Measurements from ENCODE around the gene NRXN3. TPM values are rescaled to one million over a fixed set of nuclear protein-coding genes. Genes with fewer than 3 reads are reported as not detected.

NRXN3 gene
- total RNA-seq, 1 experiment from 2014 or later: not detected

- H3K4me3 Mint-ChIP-seq (ENCODE audit: low read depth, unreplicated experiment): no peak overlapping the region
- H3K36me3 Mint-ChIP-seq (ENCODE audit: insufficient read depth, unreplicated experiment): no peaks in the 10 kb centered on the region
- no peak for DNase-seq
- CTCF ChIA-PET: no interaction called here
- intact Hi-C loops (cut with micrococcal nuclease; ENCODE audit: unreplicated experiment): no loop called here
- H3K27ac Mint-ChIP-seq (ENCODE audit: unreplicated experiment): no peak overlapping the region
- no TSS peak for BruUV-seq (replicated peaks)
- TF ChIP-seq CTCF (IDR thresholded peaks at IDR 0.05; ENCODE audit: unreplicated experiment): no peak
- H3K9me3 Mint-ChIP-seq (ENCODE audit: low read depth, unreplicated experiment): no peaks in the 10 kb centered on the region
- H3K27me3 Mint-ChIP-seq (ENCODE audit: unreplicated experiment): peaks cover 76% of the 10 kb centered on the region
- H3K4me1 Mint-ChIP-seq (ENCODE audit: low read depth, unreplicated experiment): no peaks in the 10 kb centered on the region
These were observed 174.1 kb downstream of the NRXN3 start for GRCh38 chr14:78344290-78344689.

- Mint-ChIP-seq H3K9me3 (ENCODE audit: low read depth, unreplicated experiment) (no peaks in the 10 kb centered on the region), H3K4me1 (ENCODE audit: low read depth, unreplicated experiment) (no peaks in the 10 kb centered on the region), H3K27ac (ENCODE audit: unreplicated experiment) (no peak overlapping the region), H3K27me3 (ENCODE audit: unreplicated experiment) (peaks cover 76% of the 10 kb centered on the region), H3K36me3 (ENCODE audit: insufficient read depth, unreplicated experiment) (no peaks in the 10 kb centered on the region), H3K4me3 (ENCODE audit: low read depth, unreplicated experiment) (no peak overlapping the region)
- no TSS peak for BruUV-seq (replicated peaks)
- CTCF ChIA-PET: no interaction called here
- no peak for DNase-seq
- no peak for TF ChIP-seq CTCF (IDR thresholded peaks at IDR 0.05; ENCODE audit: unreplicated experiment)
- intact Hi-C loops (cut with micrococcal nuclease; ENCODE audit: unreplicated experiment): no loop called here
These were observed 175.1 kb downstream of the NRXN3 start for GRCh38 chr14:78345131-78345744.

- Mint-ChIP-seq H3K4me3 (ENCODE audit: low read depth, unreplicated experiment) (no peak overlapping the region), H3K27ac (ENCODE audit: unreplicated experiment) (no peak overlapping the region), H3K36me3 (ENCODE audit: insufficient read depth, unreplicated experiment) (no peaks in the 10 kb centered on the region), H3K9me3 (ENCODE audit: low read depth, unreplicated experiment) (no peaks in the 10 kb centered on the region), H3K27me3 (ENCODE audit: unreplicated experiment) (peaks cover 82% of the 10 kb centered on the region), H3K4me1 (ENCODE audit: low read depth, unreplicated experiment) (no peaks in the 10 kb centered on the region)
- CTCF ChIA-PET: no interaction called here
- DNase-seq: no peak
- intact Hi-C loops (cut with micrococcal nuclease; ENCODE audit: unreplicated experiment): no loop called here
- TF ChIP-seq CTCF (IDR thresholded peaks at IDR 0.05; ENCODE audit: unreplicated experiment): no peak
- no TSS peak for BruUV-seq (replicated peaks)
These were observed 176.6 kb downstream of the NRXN3 start for GRCh38 chr14:78346747-78347146.

GRCh38 chr14:78355109-78355508 lies 184.9 kb downstream of the NRXN3 start:
- CTCF ChIA-PET: no interaction called here
- Mint-ChIP-seq H3K4me1 (ENCODE audit: low read depth, unreplicated experiment) (no peaks in the 10 kb centered on the region), H3K9me3 (ENCODE audit: low read depth, unreplicated experiment) (no peaks in the 10 kb centered on the region), H3K27ac (ENCODE audit: unreplicated experiment) (no peak overlapping the region), H3K4me3 (ENCODE audit: low read depth, unreplicated experiment) (no peak overlapping the region), H3K27me3 (ENCODE audit: unreplicated experiment) (peaks cover 72% of the 10 kb centered on the region), H3K36me3 (ENCODE audit: insufficient read depth, unreplicated experiment) (no peaks in the 10 kb centered on the region)
- TF ChIP-seq CTCF (IDR thresholded peaks at IDR 0.05; ENCODE audit: unreplicated experiment): no peak
- BruUV-seq (replicated peaks): no TSS peak
- intact Hi-C loops (cut with micrococcal nuclease; ENCODE audit: unreplicated experiment): no loop called here
- DNase-seq: no peak
